ENCODE data around the gene SBK1.
A peak's percentile ranks its signal among the peaks of the same experiment; 100 is the strongest.

The SBK1 gene

DNA sequence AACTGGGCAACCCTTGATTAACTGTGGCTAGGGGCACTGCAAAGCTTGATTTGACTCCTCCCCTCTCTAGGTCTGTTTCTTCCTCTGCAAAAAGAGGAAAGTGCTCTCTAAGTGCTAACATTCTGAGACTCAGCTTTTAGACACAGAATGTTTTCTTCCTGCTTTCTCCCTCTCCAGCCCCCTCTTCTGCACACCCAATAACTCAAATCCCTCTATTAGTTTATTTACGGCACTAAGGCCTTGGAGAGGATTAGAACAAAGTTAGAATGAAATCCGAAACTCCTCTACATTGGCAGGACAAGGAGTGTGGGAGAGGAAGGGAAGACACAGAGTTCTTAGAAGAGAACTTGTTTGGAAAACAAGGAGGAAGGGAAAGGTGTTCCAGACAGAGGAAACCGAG lies 3.3 kb upstream of the SBK1 start:
- DNase-seq (ENCODE audit: extremely low read depth, low read depth), result no peak
- H3K4me3 ChIP-seq (replicated peaks; ENCODE audit: low read depth, low read length), result no peak overlapping the region
- TF ChIP-seq, protein P1, sequence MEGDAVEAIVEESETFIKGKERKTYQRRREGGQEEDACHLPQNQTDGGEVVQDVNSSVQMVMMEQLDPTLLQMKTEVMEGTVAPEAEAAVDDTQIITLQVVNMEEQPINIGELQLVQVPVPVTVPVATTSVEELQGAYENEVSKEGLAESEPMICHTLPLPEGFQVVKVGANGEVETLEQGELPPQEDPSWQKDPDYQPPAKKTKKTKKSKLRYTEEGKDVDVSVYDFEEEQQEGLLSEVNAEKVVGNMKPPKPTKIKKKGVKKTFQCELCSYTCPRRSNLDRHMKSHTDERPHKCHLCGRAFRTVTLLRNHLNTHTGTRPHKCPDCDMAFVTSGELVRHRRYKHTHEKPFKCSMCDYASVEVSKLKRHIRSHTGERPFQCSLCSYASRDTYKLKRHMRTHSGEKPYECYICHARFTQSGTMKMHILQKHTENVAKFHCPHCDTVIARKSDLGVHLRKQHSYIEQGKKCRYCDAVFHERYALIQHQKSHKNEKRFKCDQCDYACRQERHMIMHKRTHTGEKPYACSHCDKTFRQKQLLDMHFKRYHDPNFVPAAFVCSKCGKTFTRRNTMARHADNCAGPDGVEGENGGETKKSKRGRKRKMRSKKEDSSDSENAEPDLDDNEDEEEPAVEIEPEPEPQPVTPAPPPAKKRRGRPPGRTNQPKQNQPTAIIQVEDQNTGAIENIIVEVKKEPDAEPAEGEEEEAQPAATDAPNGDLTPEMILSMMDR (IDR thresholded peaks at IDR 0.05; ENCODE audit: low read depth, low read length, missing control alignments), result no peak

DNA sequence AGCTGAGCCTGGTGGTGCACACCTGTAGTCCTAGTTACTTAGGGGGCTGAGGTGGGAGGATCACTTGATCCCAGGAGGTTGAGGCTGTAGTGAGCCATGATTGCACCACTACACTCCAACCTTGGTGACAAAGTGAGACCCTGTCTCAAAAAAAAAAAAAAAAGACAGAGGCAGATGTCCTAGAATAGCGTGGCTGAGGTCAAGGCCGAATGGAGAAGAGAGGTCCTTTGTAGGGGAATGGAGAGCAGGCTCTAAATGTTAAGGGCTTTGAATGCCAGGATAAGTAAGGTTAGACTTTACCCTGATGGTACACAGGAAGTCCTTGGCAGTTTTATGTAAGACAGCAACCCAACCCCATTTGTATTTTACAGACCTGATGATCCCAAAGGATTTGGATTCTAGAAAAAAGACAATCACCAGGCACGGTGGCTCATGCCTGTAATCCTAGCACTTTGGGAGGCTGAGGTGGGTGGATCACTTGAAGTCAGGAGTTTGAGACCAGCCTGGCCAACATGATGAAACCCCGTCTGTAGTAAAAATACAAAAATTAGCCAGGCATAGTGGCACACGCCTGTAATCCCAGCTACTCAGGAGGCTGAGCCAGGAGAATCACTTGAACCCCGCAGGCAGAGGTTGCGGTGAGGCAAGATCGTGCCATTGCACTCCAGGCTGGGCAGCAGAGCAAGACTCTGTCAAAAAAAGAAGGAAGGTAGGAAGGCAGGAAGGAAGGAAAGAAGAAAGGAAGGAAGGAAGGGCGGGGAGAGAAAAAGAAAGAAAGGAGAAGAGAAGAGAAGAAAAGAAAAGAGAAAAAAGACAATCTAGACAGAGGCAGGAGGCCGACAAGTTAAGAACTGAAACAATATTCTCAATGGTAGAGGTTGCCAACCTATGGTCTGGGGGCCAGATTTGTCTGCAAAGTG lies 2.1 kb upstream of the SBK1 start:
- no peak for DNase-seq (ENCODE audit: extremely low read depth, low read depth)
- H3K4me3 ChIP-seq (replicated peaks; ENCODE audit: low read depth, low read length), result peak overlapping the region; percentile 13; the same call in 1 of the 2 replicates
- TF ChIP-seq, protein P1 (IDR thresholded peaks at IDR 0.05; ENCODE audit: low read depth, low read length, missing control alignments), result no peak

DNA sequence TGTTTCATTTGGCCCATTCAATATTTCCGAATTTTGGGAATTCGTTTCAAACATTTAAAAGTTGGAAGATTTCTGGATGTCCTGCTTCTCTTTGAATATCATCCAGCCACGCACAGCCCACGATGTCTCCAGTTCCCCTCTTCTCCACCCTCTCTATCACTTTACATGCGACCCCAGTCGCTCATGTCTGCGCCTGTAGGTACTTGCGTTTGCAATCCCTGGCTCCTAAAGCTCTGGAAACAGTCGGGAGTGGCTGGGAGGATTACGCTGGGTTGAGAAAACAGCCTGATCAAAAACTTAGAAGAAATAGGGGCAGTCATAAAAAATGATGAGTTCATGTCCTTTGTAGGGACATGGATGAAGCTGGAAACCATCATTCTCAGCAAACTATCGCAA lies 1.5 kb upstream of the SBK1 start:
- H3K4me3 ChIP-seq (replicated peaks; ENCODE audit: low read depth, low read length), result peak overlapping the region; percentile 13
- no peak for DNase-seq (ENCODE audit: extremely low read depth, low read depth)
- TF ChIP-seq, protein P1 (IDR thresholded peaks at IDR 0.05; ENCODE audit: low read depth, low read length, missing control alignments), result no peak

DNA sequence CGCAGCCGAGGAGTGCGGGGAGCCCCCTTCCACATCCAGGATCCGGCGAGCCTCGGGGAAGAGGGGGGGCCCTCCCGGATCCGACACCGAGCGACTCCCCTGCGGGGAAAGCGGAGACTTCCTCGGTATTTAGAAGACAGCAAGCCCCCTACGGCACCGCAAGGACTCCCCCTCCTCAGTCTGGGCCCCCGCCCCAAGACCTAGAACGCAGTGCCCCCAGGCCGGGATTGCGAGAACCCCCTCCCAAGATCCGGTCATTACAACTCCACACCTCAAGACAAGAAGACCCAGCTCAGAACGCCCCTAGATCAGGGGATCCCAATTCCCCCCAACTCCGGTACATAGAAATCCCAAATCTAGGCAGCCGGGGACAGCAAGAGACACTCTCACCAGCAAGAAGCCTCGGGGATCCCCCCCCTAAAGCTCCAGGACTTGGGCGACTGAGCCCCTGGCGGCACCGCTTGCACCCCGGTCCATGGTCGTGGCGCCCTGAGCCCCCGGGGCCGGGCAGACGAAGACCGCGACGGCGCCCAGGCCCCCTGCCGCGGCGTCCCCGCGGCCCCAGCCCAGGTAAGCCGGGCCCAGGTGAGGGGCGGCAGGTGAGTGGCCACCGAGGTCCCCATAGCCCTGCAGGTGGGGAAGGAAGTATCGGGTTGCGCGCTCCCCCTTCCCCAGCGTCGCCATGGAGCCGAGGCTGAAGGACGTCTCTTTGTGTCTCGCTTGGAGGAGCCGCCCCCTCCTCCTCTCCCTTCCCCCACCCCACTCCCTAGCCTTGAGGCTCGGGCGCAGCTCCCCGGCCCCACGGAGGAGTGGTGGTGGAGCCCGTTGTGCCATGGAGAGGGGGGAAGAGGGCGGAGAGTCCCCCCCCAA lies 641 bp downstream of the SBK1 start:
- DNase-seq (ENCODE audit: extremely low read depth, low read depth), result no peak
- H3K4me3 ChIP-seq (replicated peaks; ENCODE audit: low read depth, low read length), result peak overlapping the region; percentile 38
- TF ChIP-seq, protein P1 (IDR thresholded peaks at IDR 0.05; ENCODE audit: low read depth, low read length, missing control alignments), result no peak

DNA sequence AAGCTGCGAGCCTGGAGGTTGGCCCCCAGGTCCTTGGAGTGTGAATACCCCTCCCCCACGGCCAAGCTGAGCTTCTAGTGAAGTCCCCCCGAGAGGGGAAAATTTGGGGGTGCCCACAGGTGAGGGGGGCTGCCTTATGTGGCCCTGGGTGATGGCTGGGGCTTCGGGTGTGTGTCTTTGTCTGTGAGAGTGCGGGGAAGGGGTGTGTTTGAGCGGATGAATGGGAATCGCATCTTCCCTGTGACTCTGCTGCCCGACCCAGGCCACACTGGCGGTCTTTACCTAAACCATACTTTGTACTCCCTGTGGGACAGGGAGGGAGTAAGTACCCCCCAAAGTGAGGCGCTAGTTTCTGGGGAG lies 1.3 kb downstream of the SBK1 start:
- TF ChIP-seq, protein P1 (IDR thresholded peaks at IDR 0.05; ENCODE audit: low read depth, low read length, missing control alignments), result no peak
- no peak overlapping the region for H3K4me3 ChIP-seq (replicated peaks; ENCODE audit: low read depth, low read length)
- no peak for DNase-seq (ENCODE audit: extremely low read depth, low read depth)

DNA sequence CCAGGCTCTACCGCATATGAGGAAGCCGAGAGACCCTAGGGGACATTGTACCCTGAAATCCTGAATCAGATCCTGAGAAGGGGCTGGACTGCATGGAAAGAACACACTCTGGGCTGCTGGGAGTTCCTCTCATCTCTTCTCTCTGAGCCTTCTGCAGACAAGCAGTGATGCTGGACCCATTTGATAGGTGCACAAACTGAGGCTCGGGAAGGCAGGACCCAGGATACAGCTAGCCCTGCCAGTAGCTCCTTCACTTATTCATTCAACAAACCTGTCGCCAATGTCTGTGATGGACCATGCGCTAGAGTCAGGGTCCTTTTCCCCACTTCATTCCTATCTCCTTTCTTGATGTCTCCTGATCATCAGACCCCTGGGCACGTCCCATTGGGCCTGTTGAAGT lies 1.9 kb downstream of the SBK1 start:
- no peak overlapping the region for H3K4me3 ChIP-seq (replicated peaks; ENCODE audit: low read depth, low read length)
- TF ChIP-seq, protein P1 (IDR thresholded peaks at IDR 0.05; ENCODE audit: low read depth, low read length, missing control alignments), result no peak
- no peak for DNase-seq (ENCODE audit: extremely low read depth, low read depth)

Measured in HFF-Myc (cell line).